Cardiac septum (tissue), 1 donor: ENCODE results near the gene ADAM15. TPM values are rescaled to one million over a fixed set of nuclear protein-coding genes. Genes with fewer than 3 reads are reported as not detected.

ENCODE experiments used
- DNase-seq: peaks from one replicate; pipeline ENCODE4 v3.0.0-alpha.2; 2020; ENCODE audit warnings: low spot score
- intact Hi-C: fragments of 100-400 bp; cut with DNase I; formaldehyde crosslinking; loops from one replicate; pipeline ENCODE4 v1.14.0; 2022
- total RNA-seq: library from RNA; stranded (reverse); fragmentation: NEBNext Ultra II Directional; extraction: Animal tissue kit (Norgen Biotek cat#: 25700); gene quantifications from one replicate; pipeline ENCODE4 v1.2.1, GENCODE V29; 2021
- donor health status: DM: no; HTN: no; CAD: no.

Gene ADAM15
- total RNA-seq, 1 donor from 2014 or later: 69.9 TPM

GRCh38 chr1:155064111-155064831 lies 13.2 kb downstream of the ADAM15 start:
- intact Hi-C loops: loop anchor here (5.0 kb wide), 1 partner anchor 47 kb away; no protein-coding TSS in a partner anchor
- DNase-seq: no peak

- no peak for DNase-seq
- intact Hi-C loops: loop anchor here (5.0 kb wide), 1 partner anchor 48 kb away; no protein-coding TSS in a partner anchor
These were observed 13.8 kb downstream of the ADAM15 start for GRCh38 chr1:155064832-155065429.

- intact Hi-C loops: no loop called here
- no peak for DNase-seq
These were observed 15.7 kb downstream of the ADAM15 start for GRCh38 chr1:155066777-155067176.

- no peak for DNase-seq
- intact Hi-C loops: no loop called here
These were observed 17.5 kb downstream of the ADAM15 start for GRCh38 chr1:155068599-155068998.

- no peak for DNase-seq
These were observed 18.5 kb downstream of the ADAM15 start for GRCh38 chr1:155069551-155070157.

GRCh38 chr1:155070158-155070621 lies 19.1 kb downstream of the ADAM15 start:
- no peak for DNase-seq
- intact Hi-C loops: no loop called here

More at GRCh38 chr1:155069551-155070157, 18.5 kb downstream of the ADAM15 start:
- intact Hi-C loops: no loop called here

- DNase-seq: no peak
- intact Hi-C loops: no loop called here
These were observed 19.8 kb downstream of the ADAM15 start for GRCh38 chr1:155070721-155071569.

GRCh38 chr1:155071701-155072100 lies 20.6 kb downstream of the ADAM15 start:
- intact Hi-C loops: no loop called here

GRCh38 chr1:155072531-155073289 lies 21.6 kb downstream of the ADAM15 start:
- no peak for DNase-seq
- intact Hi-C loops: no loop called here

More at GRCh38 chr1:155071701-155072100, 20.6 kb downstream of the ADAM15 start:
- no peak for DNase-seq

GRCh38 chr1:155073377-155074242 lies 22.5 kb downstream of the ADAM15 start:
- DNase-seq: no peak

GRCh38 chr1:155075535-155075934 lies 24.4 kb downstream of the ADAM15 start:
- intact Hi-C loops: no loop called here
- no peak for DNase-seq

More at GRCh38 chr1:155073377-155074242, 22.5 kb downstream of the ADAM15 start:
- intact Hi-C loops: no loop called here

- DNase-seq: no peak
- intact Hi-C loops: no loop called here
These were observed 25.3 kb downstream of the ADAM15 start for GRCh38 chr1:155076371-155076770.

GRCh38 chr1:155077346-155077745 lies 26.2 kb downstream of the ADAM15 start:
- DNase-seq: no peak
- intact Hi-C loops: no loop called here

GRCh38 chr1:155077758-155078445 lies 26.8 kb downstream of the ADAM15 start:
- DNase-seq: no peak
- intact Hi-C loops: no loop called here

GRCh38 chr1:155078469-155079209 lies 27.5 kb downstream of the ADAM15 start, which contains the start of gene EFNA3:
EFNA3 (plus strand) TSS chr1:155078837; CDS start chr1:155078942, 105 bp downstream.
- DNase-seq: no peak
- intact Hi-C loops: no loop called here

GRCh38 chr1:155079210-155079486 lies 28.0 kb downstream of the ADAM15 start:
- intact Hi-C loops: no loop called here
- DNase-seq: no peak
